Hematopoietic multipotent progenitor cell treated with erythropoietin and hydrocortisone succinate and interleukin-3 and kit ligand, for 4 days (in vitro differentiated cells): ENCODE measurements around the gene STRADB.
"Not testable (repeated sequence)": the region's sequence is repeated elsewhere in the genome, so short reads cannot be mapped to it uniquely, and the experiment has no call there.

Experiments used
- DNase-seq: peaks from one replicate; pipeline ENCODE4 v3.0.0-alpha.2; 2015

The STRADB gene

GRCh38 chr2:201451292-201452057 is at the start of gene STRADB, which contains the start of gene TRAK2:
TSS of gene STRADB (plus strand) at chr2:201451740. CDS start at chr2:201454841, 3,101 bp downstream.
TSS of gene TRAK2 (minus strand) at chr2:201451458. CDS start at chr2:201420507, 30,951 bp downstream.
- DNase-seq, result peak; percentile 98

- no peak for DNase-seq
Measured at GRCh38 chr2:201401815-201402214, 49.7 kb upstream of the STRADB start.

GRCh38 chr2:201402651-201403562 is 48.6 kb upstream of the STRADB start:
- no peak for DNase-seq

GRCh38 chr2:201403880-201404279 is 47.7 kb upstream of the STRADB start:
- DNase-seq, result peak; percentile 54

GRCh38 chr2:201404699-201405280 is 46.8 kb upstream of the STRADB start:
- peak; percentile 44 for DNase-seq

GRCh38 chr2:201406077-201406662 is 45.4 kb upstream of the STRADB start:
- peak; percentile 77 for DNase-seq

- no peak for DNase-seq
Measured at GRCh38 chr2:201407265-201407664, 44.3 kb upstream of the STRADB start.

- DNase-seq, result no peak
Measured at GRCh38 chr2:201408931-201409330, 42.6 kb upstream of the STRADB start.

- DNase-seq, result no peak
Measured at GRCh38 chr2:201411421-201411820, 40.1 kb upstream of the STRADB start.

GRCh38 chr2:201413143-201413542 is 38.4 kb upstream of the STRADB start:
- no peak for DNase-seq

GRCh38 chr2:201413552-201413951 is 38.0 kb upstream of the STRADB start:
- no peak for DNase-seq

- no peak for DNase-seq
Measured at GRCh38 chr2:201414099-201415023, 37.2 kb upstream of the STRADB start.

GRCh38 chr2:201415149-201415548 is 36.4 kb upstream of the STRADB start:
- no peak for DNase-seq

GRCh38 chr2:201419057-201419635 is 32.4 kb upstream of the STRADB start:
- DNase-seq, result no peak

- no peak for DNase-seq
Measured at GRCh38 chr2:201419986-201420385, 31.6 kb upstream of the STRADB start.

GRCh38 chr2:201420442-201421113 is 31.0 kb upstream of the STRADB start:
- no peak for DNase-seq

- DNase-seq, result no peak
Measured at GRCh38 chr2:201425952-201426351, 25.6 kb upstream of the STRADB start.

- DNase-seq, result not testable (repeated sequence)
Measured at GRCh38 chr2:201428366-201428765, 23.2 kb upstream of the STRADB start.

- not testable (repeated sequence) for DNase-seq
Measured at GRCh38 chr2:201429835-201430234, 21.7 kb upstream of the STRADB start.

GRCh38 chr2:201430322-201430721 is 21.2 kb upstream of the STRADB start:
- not testable (repeated sequence) for DNase-seq

GRCh38 chr2:201430839-201431238 is 20.7 kb upstream of the STRADB start:
- no peak for DNase-seq
